GM12878 (cell line): Measurements from ENCODE around the gene ENPP6. TPM values are rescaled to one million over a fixed set of nuclear protein-coding genes. Genes with fewer than 3 reads are reported as not detected.

ENCODE experiments used
- ATAC-seq: fragments of 200-7000 bp; cut with Tn5 transposase; 3 replicates; pipeline ENCODE4 v1.9.1; 2020; ENCODE audit warnings: mild to moderate bottlenecking, moderate library complexity
- BruUV-seq: library from RNA; stranded (reverse); fragments of 400-500 nt; replicated peaks from 2 replicates; lab custom pipeline; 2021; lab: Mats Ljungman, UMichigan
- CTCF ChIA-PET: fragments of 300-600 bp; sonication (Branson Sonifier 250); formaldehyde crosslinking; extraction: SDS; loops from one replicate; lab custom pipeline; 2021; ENCODE audit warnings: inconsistent platforms; lab: Yijun Ruan, JAX
- POLR2A ChIA-PET: fragments of 350-600 bp; formaldehyde crosslinking; extraction: SDS; loops from one replicate; lab custom pipeline; 2021; ENCODE audit warnings: inconsistent platforms; lab: Charles Lee
- RAD21 ChIA-PET: fragments of 300-600 bp; sonication (Branson Sonifier 250); formaldehyde crosslinking; loops from one replicate; lab custom pipeline; 2023; ENCODE audit warnings: antibody characterized with exemption; ENCODE audit not compliant: unreplicated experiment; lab: Charles Lee
- SMC1A ChIA-PET: fragments of 300-600 bp; sonication (Branson Sonifier 250); formaldehyde crosslinking; loops from one replicate; lab custom pipeline; 2023; ENCODE audit not compliant: unreplicated experiment, uncharacterized antibody; lab: Charles Lee
- DNase-seq: peaks from one replicate; pipeline ENCODE4 v3.0.0-alpha.2; 2011; ENCODE audit warnings: low read depth, low spot score
- FAIRE-seq: peaks from 3 replicates; lab custom pipeline; 2011; peaks lifted over from hg19 to GRCh38; lab: Jason Lieb, UNC
- H2AFZ ChIP-seq: 2 replicates; pipeline ENCODE4 v1.6.0; 2011; ENCODE audit warnings: low read depth, low read length, control low read depth; ENCODE audit not compliant: control insufficient read depth
- H3K27ac ChIP-seq: 2 replicates; pipeline ENCODE4 v1.5.1; 2011; ENCODE audit warnings: control low read depth; ENCODE audit not compliant: control insufficient read depth, insufficient read depth
- H3K27me3 ChIP-seq, 2 experiments: replicated peaks in 1 of 2; 2 replicates each; pipeline versions ENCODE4 v1.6.0 to v1.6.1; 2011; ENCODE audit warnings: low read length in 1 of 2; ENCODE audit not compliant: control insufficient read depth in 2 of 2, insufficient read depth in 2 of 2
- H3K36me3 ChIP-seq, 2 experiments: 2 replicates each; pipeline ENCODE4 v1.5.1; 2011; ENCODE audit warnings: low read length in 1 of 2; ENCODE audit not compliant: control insufficient read depth in 2 of 2, insufficient read depth in 2 of 2
- H3K4me1 ChIP-seq: 2 replicates; pipeline ENCODE4 v1.6.1; 2011; ENCODE audit warnings: mild to moderate bottlenecking, low read length, moderate library complexity, mixed read lengths; ENCODE audit not compliant: control insufficient read depth, insufficient read depth
- H3K4me2 ChIP-seq: 2 replicates; pipeline ENCODE4 v1.6.0; 2011; ENCODE audit warnings: control low read depth; ENCODE audit not compliant: control insufficient read depth, insufficient read depth
- H3K4me3 ChIP-seq: fragments of 200-600 bp; sonication (generic); 2 replicates; pipeline ENCODE4 v1.5.1; 2016
- H3K79me2 ChIP-seq: 2 replicates; pipeline ENCODE4 v1.6.0; 2011; ENCODE audit warnings: low read length; ENCODE audit not compliant: control insufficient read depth, insufficient read depth
- H3K9ac ChIP-seq: 2 replicates; pipeline ENCODE4 v1.8.0; 2011; ENCODE audit warnings: low read length, control low read depth, mixed read lengths; ENCODE audit not compliant: control insufficient read depth, insufficient read depth
- H3K9me3 ChIP-seq: replicated peaks from 3 replicates; pipeline ENCODE4 v1.5.1; 2011; ENCODE audit warnings: mild to moderate bottlenecking, low read length; ENCODE audit not compliant: control insufficient read depth, insufficient read depth
- H4K20me1 ChIP-seq: 2 replicates; pipeline ENCODE4 v1.6.0; 2011; ENCODE audit not compliant: control insufficient read depth, insufficient read depth
- BHLHE40 ChIP-seq, 2 experiments: fragments of 450-650 bp in 1 of 2; IDR thresholded peaks; 2 replicates each; pipeline ENCODE4 v1.6.1; 2011 to 2017; ENCODE audit warnings: low read depth in 2 of 2, borderline replicate concordance in 1 of 2, improper control_type of control experiment in 1 of 2, low read length in 1 of 2, mild to moderate bottlenecking in 1 of 2
- CREB1 ChIP-seq: IDR thresholded peaks from 2 replicates; pipeline ENCODE4 v1.6.1; 2012; ENCODE audit warnings: low read depth, mild to moderate bottlenecking, inconsistent platforms
- FOXM1 ChIP-seq: IDR thresholded peaks from 2 replicates; pipeline ENCODE4 v1.6.1; 2012; ENCODE audit warnings: low read depth, mild to moderate bottlenecking, inconsistent platforms, low read length, moderate library complexity
- NFYB ChIP-seq: IDR thresholded peaks from 2 replicates; pipeline ENCODE4 v1.6.1; 2011; ENCODE audit warnings: low read depth, mild to moderate bottlenecking, low read length, improper control_type of control experiment, moderate library complexity; ENCODE audit not compliant: insufficient read depth
- NRF1 ChIP-seq: conservative IDR thresholded peaks from 2 replicates; pipeline ENCODE4 v1.6.1; 2011; ENCODE audit warnings: mild to moderate bottlenecking, low read depth, low read length, improper control_type of control experiment
- STAT1 ChIP-seq: fragments of 450-650 bp; conservative IDR thresholded peaks from 2 replicates; pipeline ENCODE4 v1.6.1; 2014; ENCODE audit warnings: antibody characterized with exemption, mild to moderate bottlenecking
- WGBS: methylation state at CpG from one replicate; pipeline ENCODE4 v1.1.6; 2016; ENCODE audit warnings: low lambda C conversion rate; ENCODE audit not compliant: insufficient replicate concordance, insufficient coverage; ENCODE audit errors: missing lambda C conversion rate; 5-methylcytosine and 5-hydroxymethylcytosine counted together
- in situ Hi-C: fragments of 300-500 bp; cut with MboI; formaldehyde crosslinking; loops from 9 replicates; pipeline ENCODE4 v1.14.3; 2018; ENCODE audit warnings: mixed read lengths
- intact Hi-C: fragments of 100-400 bp; cut with micrococcal nuclease; formaldehyde crosslinking; loops from one replicate; pipeline ENCODE4 v1.14.2; 2022; ENCODE audit not compliant: unreplicated experiment
- polyA plus RNA-seq, 11 experiments: library from polyadenylated mRNA; depleted of rRNA in 4 of 11; unstranded in 6 of 11; stranded (reverse) in 5 of 11; fragments of >200 nt; fragmentation: Nextera tagmentation in 4 of 11; fragmentation: Illumina TruSeq in 1 of 11; extraction: Ambion mirVana in 4 of 11; extraction: Trizol in 1 of 11; gene quantifications; 1 replicate in 1 of 11; 2 replicates in 10 of 11; pipeline versions ENCODE4 v1.2.1 to v1.2.3, GENCODE V29; 2011 to 2016; ENCODE audit warnings: inconsistent platforms in 2 of 11, missing spikeins in 2 of 11, low read depth in 1 of 11
- total RNA-seq, 4 experiments: library from RNA; depleted of rRNA in 3 of 4; stranded (reverse); fragments of >200 nt in 3 of 4; fragmentation: Illumina TruSeq in 1 of 4; extraction: Trizol in 1 of 4; gene quantifications; 2 replicates each; pipeline versions ENCODE4 v1.2.1 to v1.2.3, GENCODE V29; 2013 to 2021
- TF ChIP-seq, protein P1 (sequence below): fragments of 450-650 bp; IDR thresholded peaks from 2 replicates; pipeline ENCODE4 v1.6.1; 2018; ENCODE audit warnings: mild to moderate bottlenecking, low read depth, moderate library complexity; ENCODE audit not compliant: partially characterized antibody
- TF ChIP-seq, protein P2 (sequence below): IDR thresholded peaks from 2 replicates; pipeline ENCODE4 v1.6.1; 2011; ENCODE audit warnings: low read depth, mild to moderate bottlenecking, low read length, moderate library complexity, borderline replicate concordance; ENCODE audit errors: extremely low read depth
- TF ChIP-seq, protein P3 (sequence below): fragments of 450-650 bp; IDR thresholded peaks from 2 replicates; pipeline ENCODE4 v1.6.1; 2017; ENCODE audit warnings: borderline replicate concordance

The ENPP6 gene
- total and polyA plus RNA-seq, 10 of the 15 experiments (the other 5 are each of a cell fraction or from before 2014, with no cell fraction given), result 0.04 to 1.0 (median 0.44) TPM; not detected in 1

DNA sequence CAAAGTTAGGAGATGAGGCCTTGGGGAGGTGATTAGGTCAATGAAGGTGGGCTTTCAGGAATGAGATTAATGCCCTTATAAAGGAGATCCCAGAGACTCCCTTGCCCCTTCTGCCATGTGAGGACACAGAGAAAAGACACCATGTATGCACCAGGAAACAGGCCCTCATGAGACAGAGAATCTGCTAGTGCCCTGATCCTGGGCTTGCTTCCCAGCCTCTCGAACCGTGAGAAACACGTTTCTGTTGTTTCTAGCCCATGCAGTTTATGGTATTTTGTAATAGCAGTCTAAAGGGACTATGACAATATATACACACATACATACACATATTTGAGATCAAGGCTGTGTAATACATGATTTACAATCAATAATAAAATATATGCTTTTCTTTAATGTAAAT lies 41.4 kb upstream of the ENPP6 start:
- no peaks in the 10 kb centered on the region for H3K27me3 ChIP-seq
- ChIA-PET RAD21 (no interaction called here), SMC1A (interaction anchor here (11.4 to 17.1 kb wide), 2 partner anchors 54 to 88 kb away, joined by 305 to 325 read pairs; no protein-coding TSS in a partner anchor), CTCF (interaction anchor here (1.3 kb wide), 1 partner anchor 54 kb away, joined by 3 read pairs; no protein-coding TSS in a partner anchor), POLR2A (no interaction called here)
- no TSS peak for BruUV-seq
- DNase-seq (no peak), ATAC-seq (no peak), FAIRE-seq (no peak)
- no peak overlapping the region for H3K9ac ChIP-seq
- 91% methylated on average over 3 of the region's 3 CpGs for WGBS
- in situ Hi-C loops, result no loop called here
- H3K79me2 ChIP-seq, result peaks cover 15% of the 10 kb centered on the region
- H3K4me2 ChIP-seq, result no peak overlapping the region
- no peaks in the 10 kb centered on the region for H4K20me1 ChIP-seq
- H2AFZ ChIP-seq, result no peak overlapping the region
- no peaks in the 10 kb centered on the region; a peak in 1 of 4 replicates for H3K36me3 ChIP-seq
- intact Hi-C loops, result no loop called here
- H3K4me1 ChIP-seq, result peaks cover 12% of the 10 kb centered on the region
- no peak overlapping the region for H3K27ac ChIP-seq
- no peaks in the 10 kb centered on the region for H3K9me3 ChIP-seq
- no peak overlapping the region for H3K4me3 ChIP-seq
- TF ChIP-seq, protein P1, sequence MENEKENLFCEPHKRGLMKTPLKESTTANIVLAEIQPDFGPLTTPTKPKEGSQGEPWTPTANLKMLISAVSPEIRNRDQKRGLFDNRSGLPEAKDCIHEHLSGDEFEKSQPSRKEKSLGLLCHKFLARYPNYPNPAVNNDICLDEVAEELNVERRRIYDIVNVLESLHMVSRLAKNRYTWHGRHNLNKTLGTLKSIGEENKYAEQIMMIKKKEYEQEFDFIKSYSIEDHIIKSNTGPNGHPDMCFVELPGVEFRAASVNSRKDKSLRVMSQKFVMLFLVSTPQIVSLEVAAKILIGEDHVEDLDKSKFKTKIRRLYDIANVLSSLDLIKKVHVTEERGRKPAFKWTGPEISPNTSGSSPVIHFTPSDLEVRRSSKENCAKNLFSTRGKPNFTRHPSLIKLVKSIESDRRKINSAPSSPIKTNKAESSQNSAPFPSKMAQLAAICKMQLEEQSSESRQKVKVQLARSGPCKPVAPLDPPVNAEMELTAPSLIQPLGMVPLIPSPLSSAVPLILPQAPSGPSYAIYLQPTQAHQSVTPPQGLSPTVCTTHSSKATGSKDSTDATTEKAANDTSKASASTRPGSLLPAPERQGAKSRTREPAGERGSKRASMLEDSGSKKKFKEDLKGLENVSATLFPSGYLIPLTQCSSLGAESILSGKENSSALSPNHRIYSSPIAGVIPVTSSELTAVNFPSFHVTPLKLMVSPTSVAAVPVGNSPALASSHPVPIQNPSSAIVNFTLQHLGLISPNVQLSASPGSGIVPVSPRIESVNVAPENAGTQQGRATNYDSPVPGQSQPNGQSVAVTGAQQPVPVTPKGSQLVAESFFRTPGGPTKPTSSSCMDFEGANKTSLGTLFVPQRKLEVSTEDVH, result no peak
- TF ChIP-seq FOXM1 (no peak), NFYB (no peak), CREB1 (no peak), BHLHE40 (IDR thresholded peaks at IDR 0.05; ENCODE audit: borderline replicate concordance in 1 of 2, low read depth in 2 of 2, low read length in 1 of 2) (no peak), NRF1 (no peak), STAT1 (no peak)
- TF ChIP-seq, protein P2, sequence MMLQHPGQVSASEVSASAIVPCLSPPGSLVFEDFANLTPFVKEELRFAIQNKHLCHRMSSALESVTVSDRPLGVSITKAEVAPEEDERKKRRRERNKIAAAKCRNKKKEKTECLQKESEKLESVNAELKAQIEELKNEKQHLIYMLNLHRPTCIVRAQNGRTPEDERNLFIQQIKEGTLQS, result no peak
- TF ChIP-seq, protein P3, sequence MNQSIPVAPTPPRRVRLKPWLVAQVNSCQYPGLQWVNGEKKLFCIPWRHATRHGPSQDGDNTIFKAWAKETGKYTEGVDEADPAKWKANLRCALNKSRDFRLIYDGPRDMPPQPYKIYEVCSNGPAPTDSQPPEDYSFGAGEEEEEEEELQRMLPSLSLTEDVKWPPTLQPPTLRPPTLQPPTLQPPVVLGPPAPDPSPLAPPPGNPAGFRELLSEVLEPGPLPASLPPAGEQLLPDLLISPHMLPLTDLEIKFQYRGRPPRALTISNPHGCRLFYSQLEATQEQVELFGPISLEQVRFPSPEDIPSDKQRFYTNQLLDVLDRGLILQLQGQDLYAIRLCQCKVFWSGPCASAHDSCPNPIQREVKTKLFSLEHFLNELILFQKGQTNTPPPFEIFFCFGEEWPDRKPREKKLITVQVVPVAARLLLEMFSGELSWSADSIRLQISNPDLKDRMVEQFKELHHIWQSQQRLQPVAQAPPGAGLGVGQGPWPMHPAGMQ, result no peak
- TF ChIP-seq, all 136 proteins: peak for 0
